HG03378 (cell line): ENCODE data around the gene GCA.

Experiments
- ATAC-seq: cut with Tn5 transposase; IDR thresholded peaks from one replicate; pipeline ENCODE4 v1.9.1; 2021; ENCODE audit warnings: mild to moderate bottlenecking, moderate library complexity; ENCODE audit not compliant: unreplicated experiment

GCA gene

DNA sequence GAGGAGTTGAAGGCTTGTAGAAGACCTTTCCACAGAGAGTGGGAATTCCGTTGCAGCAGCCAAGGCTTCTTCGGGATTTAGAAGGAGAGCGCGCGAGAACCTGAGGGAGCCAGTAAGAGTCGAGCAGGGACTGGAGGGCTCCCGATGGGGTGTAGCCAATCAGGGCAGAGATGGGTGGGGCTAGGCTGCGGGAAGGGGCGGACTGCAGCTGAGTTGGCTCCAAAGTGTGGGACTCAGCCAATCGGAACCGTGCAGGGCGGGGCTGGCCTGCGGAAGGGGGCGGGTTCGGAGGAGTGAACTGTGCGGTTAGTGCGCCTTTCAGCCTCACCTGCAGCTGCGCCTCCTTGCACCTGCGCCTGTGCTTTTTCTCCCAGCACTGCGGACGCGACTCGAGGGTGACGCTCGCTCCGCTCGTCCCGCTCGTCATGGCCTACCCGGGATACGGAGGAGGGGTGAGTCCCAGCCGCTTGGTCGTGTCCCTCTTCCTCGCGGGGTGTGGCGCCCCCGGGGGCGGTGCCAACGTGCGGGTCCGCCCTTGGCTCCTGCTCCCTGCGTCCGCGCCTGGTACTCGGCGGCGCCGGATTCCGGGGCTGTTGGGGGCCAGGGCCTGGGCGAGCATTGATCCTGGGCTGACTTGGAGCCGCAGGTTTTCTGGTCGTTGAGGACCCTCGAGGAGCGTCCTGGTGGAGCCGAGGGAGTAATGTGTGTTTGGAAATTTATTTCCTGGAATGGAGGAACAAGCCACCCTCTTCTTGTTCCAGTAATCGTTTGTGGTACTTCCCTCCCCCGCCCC, at the start of gene GCA:
Gene GCA, plus strand, starts transcription at position 309 of the 793 bp plus-strand sequence. Its CDS starts 117 bp downstream, at position 426.
- peak; percentile 98 for ATAC-seq

DNA sequence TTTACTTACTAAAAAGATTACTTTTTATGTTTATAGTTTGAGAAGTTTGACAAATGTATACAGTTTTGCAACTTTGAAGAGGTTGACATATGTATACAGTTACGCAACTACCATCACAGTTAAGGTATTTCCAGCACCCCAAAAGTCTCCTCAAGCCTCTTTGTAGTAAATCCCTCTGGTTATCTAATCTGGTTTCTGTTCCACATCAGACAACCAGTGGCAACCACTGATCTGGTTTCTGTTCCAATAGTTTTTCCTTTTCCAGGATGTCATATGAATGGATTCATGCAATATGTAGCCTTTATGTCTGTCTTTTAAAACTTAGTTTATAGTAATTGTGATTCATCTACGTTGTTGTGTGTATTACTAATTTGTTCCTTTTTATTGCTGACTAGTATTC, 48.9 kb upstream of the GCA start:
- ATAC-seq = no peak

GRCh38 chr2:162297925-162298552, 45.9 kb upstream of the GCA start:
- ATAC-seq = peak; percentile 70

DNA sequence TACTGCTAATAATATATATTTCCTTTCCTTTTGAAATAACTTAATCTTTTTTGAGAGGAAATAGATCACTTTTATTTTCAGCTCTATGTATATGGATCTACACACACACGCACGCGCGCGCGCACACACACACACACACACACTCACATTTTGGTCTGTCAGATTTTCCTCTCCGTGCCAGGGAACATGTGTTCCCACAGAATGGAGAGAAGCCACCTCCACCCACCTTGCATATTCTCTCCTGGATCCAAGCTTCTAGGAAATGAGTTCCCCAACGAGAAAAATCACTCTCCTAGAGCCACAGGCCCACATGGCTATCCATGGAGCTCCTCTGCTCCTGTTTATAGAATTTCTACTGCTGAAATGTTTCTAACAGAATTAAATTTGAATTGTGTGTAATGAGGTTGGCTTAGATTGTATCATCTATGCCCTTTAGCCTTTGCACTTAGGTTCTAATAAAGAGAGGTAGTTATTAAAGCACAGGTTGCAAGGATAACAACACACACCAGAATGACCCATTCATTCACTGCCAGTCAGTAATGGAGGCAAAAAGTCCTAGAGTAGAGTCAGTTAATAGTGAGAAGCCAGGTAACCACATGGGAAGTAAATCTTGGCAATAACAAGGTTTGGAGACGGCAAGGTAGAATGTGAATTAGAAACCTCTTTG, 45.1 kb upstream of the GCA start:
- no peak for ATAC-seq

DNA sequence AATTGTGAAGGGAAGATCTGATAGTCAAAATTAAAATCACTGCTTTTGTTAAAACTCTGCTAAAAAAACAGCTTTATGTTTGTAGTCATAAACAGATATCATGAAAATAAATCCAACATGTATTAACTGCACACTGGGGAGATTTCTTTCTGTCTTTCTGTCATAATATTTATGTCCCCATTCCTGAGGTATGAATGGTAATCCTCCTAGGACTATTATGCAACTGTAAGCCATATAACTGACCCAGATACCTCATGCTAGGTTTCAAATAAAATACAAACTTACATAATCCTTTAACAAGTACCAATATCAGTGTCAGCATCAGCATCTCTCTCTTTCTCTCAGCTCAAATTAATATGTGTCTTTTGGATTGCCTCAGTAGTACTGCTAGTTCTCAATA, 43.7 kb upstream of the GCA start:
- ATAC-seq = no peak

DNA sequence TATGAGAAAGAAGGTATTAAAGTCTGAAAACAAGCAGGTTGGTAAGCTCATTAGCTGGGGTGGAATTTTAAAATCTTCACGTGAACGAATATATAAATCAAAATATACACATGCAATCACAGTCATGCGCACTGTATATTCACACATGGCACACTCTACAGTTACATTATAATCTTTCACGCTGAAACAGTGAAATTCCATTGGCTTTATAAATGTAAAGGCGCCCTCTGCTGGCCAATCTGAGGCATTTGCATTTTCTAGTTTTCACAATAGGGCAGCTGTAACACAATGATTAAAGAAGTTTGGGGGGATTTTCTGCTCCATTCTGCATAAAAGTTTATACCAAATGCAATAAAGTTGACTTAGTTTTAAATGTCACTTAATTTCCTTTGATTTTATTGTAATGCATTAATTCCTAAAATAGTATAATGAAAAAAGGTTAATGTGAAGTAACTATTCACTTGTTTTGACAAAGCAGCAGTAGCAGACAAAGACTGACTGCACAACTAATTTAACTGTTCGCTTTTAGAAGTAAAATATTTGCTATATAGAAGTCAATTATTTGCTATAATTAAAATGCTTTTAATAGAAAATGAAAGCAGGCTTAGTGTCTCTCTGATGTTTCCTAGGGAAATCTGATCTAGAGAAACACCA, 42.7 kb upstream of the GCA start:
- ATAC-seq = peak; percentile 90

DNA sequence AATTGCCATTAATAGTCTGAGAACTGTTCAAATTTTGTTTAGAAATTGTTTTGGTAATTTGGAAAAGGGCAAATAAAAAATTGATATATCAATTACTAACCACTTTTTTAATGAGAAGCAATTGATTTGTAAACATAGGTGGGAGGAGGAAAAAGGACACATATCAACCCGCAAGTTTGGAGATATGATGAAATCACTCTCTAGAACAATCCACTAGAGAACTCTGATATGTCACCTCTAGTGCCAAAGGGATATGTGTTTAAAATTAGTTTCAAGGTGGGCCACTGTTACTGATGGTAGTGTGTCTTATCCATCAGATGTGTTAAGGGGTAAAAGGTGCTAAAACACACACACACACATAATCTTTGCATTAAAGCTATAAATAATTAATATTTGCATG, 42.1 kb upstream of the GCA start:
- ATAC-seq = no peak

DNA sequence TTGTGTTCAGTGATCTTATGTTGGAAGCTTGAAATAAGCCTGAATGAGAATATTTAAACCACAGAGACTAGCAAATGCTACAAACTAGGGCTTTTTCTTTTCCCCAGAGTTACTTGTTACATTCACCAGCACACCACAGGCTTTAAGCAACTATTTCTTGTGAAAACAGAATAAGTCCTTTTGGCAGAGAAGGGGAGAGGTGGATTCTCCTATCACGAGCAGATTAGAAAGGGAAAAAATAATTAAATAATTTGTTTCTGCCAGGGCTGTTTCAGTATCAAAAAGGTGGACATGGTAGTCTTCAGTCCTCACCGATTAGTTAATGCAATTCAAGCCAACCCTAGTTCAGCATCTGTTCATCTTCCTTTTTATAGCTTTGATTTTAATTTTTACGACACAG, 38.0 kb upstream of the GCA start:
- no peak for ATAC-seq

DNA sequence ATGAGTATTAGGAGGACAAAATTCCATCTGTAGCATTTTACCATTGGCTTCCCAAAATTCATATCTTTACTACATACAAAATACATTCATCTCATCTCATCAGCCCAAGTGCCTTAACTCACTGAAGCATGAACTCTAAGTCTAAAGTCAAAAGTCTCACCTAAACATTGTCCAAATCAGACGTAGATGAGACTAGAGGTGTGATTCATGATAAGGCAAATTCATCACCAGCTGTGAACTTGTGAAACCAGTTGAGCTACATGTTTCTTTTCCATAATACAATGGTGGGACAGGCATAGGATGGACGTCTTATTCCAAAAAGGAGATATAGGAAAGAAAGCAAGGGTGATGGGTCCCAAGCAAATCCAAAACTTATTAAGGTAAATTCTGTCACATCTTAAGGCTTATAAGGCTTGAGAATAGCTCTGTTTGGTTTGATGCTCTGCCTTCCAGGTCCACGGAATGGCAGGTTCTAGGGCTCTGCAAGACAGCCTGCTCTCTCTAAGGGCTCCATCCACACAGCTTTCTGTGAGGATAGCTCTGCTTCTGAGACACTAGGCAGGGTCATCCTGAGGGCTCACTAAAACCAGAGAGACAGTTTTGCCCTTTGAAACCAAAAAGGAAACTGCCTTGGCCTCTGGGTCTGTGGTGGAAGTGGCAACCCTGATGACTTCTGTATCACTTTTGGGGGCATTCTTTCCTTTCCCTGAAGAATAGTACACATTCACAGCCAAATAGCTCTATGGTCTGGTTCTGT, 35.0 kb upstream of the GCA start:
- ATAC-seq = peak; percentile 70

DNA sequence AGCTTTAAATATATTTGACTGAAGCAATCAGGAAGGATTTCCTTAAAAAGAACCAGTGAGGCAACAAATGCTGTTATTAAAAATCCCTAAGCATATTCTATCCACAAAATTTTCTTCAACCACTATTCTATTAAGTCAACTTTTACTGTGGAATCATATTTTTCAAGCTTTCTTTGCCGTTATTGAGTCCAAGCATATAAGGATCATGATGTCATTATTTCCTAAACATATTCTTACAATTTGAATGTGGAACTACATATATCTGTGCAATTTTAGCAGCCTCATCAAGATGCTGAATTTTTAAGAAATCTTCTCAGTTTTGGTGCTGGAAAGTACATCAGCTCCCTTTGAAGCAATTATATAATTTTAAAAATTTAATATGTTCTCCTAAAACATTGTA, 31.1 kb upstream of the GCA start:
- no peak for ATAC-seq

DNA sequence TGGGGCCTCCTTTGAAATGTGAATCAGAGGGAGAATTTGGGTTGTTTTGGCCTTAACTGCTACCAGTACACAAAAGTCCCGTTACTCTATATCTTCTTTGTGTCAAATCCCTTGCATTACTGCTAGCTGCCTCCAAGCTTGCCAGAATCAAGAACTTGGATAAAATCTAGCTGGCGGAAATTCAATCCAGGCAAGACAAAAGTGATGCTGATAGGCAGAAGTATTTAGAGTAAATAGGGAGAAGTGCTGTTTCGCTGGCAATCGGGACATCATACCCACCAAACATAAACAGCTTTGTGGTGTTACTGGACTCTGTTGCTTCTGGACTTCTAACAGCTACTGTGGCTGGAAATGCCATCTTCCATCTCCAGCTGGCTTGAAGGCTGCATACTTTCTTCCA, 28.0 kb upstream of the GCA start:
- no peak for ATAC-seq

GRCh38 chr2:162316590-162316989, 27.3 kb upstream of the GCA start:
- no peak for ATAC-seq

DNA sequence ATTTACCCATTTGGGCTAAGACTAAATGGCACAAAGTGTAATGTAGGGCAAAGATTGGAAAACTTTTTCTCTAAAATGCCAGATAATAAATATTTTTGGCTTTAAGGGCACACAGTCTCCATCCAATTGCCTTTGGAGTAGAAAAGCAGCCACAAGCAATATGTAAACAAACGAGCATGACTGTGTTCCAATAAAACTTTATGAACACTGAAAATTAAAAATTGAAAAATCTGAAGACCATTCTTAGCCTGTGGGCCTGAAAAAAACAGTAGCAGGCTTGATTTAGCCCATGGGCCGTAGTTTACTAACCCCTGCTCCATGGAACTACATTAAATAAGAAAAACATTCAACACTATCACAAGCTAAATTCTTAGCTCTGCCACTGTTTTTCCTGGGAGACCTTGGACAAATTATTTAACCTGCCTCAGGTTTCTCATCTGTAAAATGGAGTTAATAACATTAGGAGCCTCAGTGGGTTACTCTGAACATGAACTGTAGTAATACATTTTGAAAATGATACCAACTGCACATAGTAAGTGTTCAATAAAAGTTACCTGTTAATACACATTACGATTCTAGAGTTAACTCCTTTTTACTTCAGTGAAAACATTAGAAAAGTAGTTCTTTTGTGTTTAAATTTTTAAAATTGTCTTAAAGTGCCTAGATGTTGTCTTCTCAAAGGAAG, 26.7 kb upstream of the GCA start:
- no peak for ATAC-seq

DNA sequence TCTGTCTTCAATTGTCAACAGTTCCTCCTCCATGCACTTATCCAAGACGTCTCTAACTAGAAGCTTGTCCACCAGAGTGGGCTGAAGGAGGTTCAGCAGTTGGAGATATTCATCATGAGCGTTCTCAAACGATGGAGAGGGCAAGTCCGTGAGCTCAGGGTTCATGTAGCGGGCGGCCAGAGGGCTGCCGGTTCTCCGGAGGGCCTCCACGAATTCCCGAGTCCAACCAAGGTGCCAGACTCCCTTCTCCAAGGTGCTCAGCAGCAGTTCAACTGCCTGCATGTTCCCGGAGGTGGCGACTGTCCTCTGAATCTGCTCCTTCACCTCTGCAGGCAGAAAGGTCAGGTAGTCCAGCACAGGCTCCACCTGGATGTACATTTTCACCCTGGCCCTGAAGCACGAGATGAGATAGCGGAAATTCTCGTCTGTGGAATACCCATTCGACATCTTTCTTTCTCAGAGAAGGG, 26.0 kb upstream of the GCA start:
- ATAC-seq = peak; percentile 4

GRCh38 chr2:162318328-162319180, 25.4 kb upstream of the GCA start, which contains the start of gene IFIH1:
TSS of gene IFIH1 (minus strand) at chr2:162318684. CDS start at chr2:162318307, 377 bp downstream.
- ATAC-seq = peak; percentile 82

DNA sequence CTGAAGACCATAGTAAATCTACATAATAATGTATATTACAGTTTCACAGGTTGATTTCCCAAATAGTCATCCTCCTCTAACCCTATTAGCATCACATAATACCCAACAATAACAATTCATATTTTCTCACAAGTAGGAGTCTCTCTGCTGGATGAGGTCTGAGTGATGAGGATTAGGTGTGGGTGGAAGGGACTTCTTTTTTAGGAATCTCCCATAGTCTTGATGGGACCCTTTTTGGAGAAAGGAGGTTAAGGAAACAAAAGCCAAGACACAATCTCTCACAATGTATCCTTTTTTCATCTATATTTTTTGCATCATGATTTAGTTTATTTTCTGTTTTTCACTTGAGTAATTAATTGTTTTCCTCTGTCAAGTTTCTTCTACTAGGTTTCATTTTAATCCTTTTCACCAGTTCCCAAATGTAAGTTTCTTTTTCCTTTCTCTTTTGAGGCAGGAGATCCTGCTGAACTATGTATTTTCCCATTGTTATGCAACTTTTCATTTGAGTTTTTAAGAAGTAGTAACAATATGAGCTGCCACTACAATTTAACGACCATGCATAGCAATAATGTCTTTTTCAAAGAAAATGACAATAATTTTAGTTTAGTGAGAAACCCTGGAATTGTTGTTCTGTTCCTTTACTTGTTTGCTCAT, 22.9 kb upstream of the GCA start:
- ATAC-seq = no peak

DNA sequence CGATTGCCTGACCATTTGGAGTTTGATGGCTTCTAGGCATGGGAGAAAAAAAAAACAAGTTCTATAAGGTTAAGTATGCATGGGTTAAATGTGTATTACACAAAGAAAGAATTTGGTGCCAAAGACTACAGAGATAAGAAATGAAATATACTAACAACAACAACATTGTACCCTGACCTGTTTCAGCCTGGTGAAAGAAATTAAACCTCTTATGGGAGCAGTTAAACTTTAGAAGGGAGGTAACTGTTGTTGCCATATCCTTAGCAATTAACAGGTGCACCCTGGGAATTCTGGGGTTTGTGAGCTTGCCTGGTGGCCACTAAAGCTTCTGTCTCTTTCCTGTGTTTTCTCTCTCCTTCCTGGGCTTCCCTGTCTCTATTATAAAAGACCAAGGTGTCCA, 19.0 kb upstream of the GCA start:
- ATAC-seq = no peak

- no peak for ATAC-seq
These were observed 16.7 kb upstream of the GCA start for GRCh38 chr2:162327134-162327769.
